Keratinocyte (primary cell): ENCODE measurements around the gene ELOVL7. TPM values are rescaled to one million over a fixed set of nuclear protein-coding genes. Genes with fewer than 3 reads are reported as not detected.

Experiments
- DNase-seq: peaks from one replicate; pipeline ENCODE4 v3.0.0-alpha.2; 2011; ENCODE audit warnings: low read depth, missing footprints, low spot score
- FAIRE-seq: peaks from 2 replicates; lab custom pipeline; 2011; peaks lifted over from hg19 to GRCh38; lab: Jason Lieb, UNC
- H2AFZ ChIP-seq: 2 replicates; pipeline ENCODE4 v1.6.0; 2012; ENCODE audit warnings: low read length, control low read depth, inconsistent platforms; ENCODE audit not compliant: control insufficient read depth
- H3K27ac ChIP-seq: 2 replicates; pipeline ENCODE4 v1.5.1; 2011; ENCODE audit warnings: low read length; ENCODE audit not compliant: control insufficient read depth, insufficient read depth
- H3K27me3 ChIP-seq: 3 replicates; pipeline ENCODE4 v1.6.0; 2011; ENCODE audit warnings: low read length; ENCODE audit not compliant: control insufficient read depth, insufficient read depth; ENCODE audit errors: extremely low read depth
- H3K36me3 ChIP-seq, 2 experiments: 2 replicates in 1 of 2; 3 replicates in 1 of 2; pipeline ENCODE4 v1.5.1; 2011; ENCODE audit warnings: low read length in 2 of 2, mild to moderate bottlenecking in 1 of 2; ENCODE audit not compliant: control insufficient read depth in 2 of 2, insufficient read depth in 2 of 2; ENCODE audit errors: extremely low read depth in 1 of 2
- H3K4me1 ChIP-seq: 3 replicates; pipeline ENCODE4 v1.5.1; 2011; ENCODE audit warnings: low read length; ENCODE audit not compliant: control insufficient read depth, insufficient read depth; ENCODE audit errors: extremely low read depth
- H3K4me2 ChIP-seq: 3 replicates; pipeline ENCODE4 v1.6.0; 2011; ENCODE audit warnings: low read depth, low read length; ENCODE audit not compliant: control insufficient read depth, insufficient read depth; ENCODE audit errors: extremely low read depth
- H3K4me3 ChIP-seq, 3 experiments: fragments of 200-600 bp in 1 of 3; sonication (generic) in 1 of 3; 2 replicates in 2 of 3; 3 replicates in 1 of 3; pipeline ENCODE4 v1.5.1; 2011 to 2016; ENCODE audit warnings: low read length in 3 of 3, mild to moderate bottlenecking in 3 of 3, control low read depth in 2 of 3, inconsistent platforms in 1 of 3, low read depth in 1 of 3, mixed read lengths in 1 of 3, mixed run types in 1 of 3, moderate library complexity in 1 of 3; ENCODE audit not compliant: control insufficient read depth in 2 of 3, insufficient read depth in 2 of 3; ENCODE audit errors: extremely low read depth in 1 of 3
- H3K79me2 ChIP-seq: 2 replicates; pipeline ENCODE4 v1.6.0; 2012; ENCODE audit warnings: low read length; ENCODE audit not compliant: control insufficient read depth, insufficient read depth
- H3K9ac ChIP-seq: 3 replicates; pipeline ENCODE4 v1.6.0; 2011; ENCODE audit warnings: low read length; ENCODE audit not compliant: control insufficient read depth, insufficient read depth; ENCODE audit errors: extremely low read depth
- H3K9me1 ChIP-seq: 3 replicates; pipeline ENCODE4 v1.6.0; 2011; ENCODE audit warnings: low read length; ENCODE audit not compliant: control insufficient read depth, insufficient read depth; ENCODE audit errors: extremely low read depth
- H3K9me3 ChIP-seq: 2 replicates; pipeline ENCODE4 v1.5.1; 2012; ENCODE audit warnings: low read depth, low read length; ENCODE audit not compliant: control insufficient read depth
- H4K20me1 ChIP-seq: 3 replicates; pipeline ENCODE4 v1.6.0; 2011; ENCODE audit warnings: low read length; ENCODE audit not compliant: control insufficient read depth, insufficient read depth; ENCODE audit errors: extremely low read depth
- CTCF ChIP-seq, 3 experiments: IDR thresholded peaks in 1 of 3; conservative IDR thresholded peaks in 1 of 3; optimal IDR thresholded peaks in 1 of 3; 2 replicates in 2 of 3; 3 replicates in 1 of 3; pipeline versions ENCODE3 to v1.5.1; 2011; ENCODE audit warnings: low read length in 3 of 3, mild to moderate bottlenecking in 3 of 3, moderate library complexity in 2 of 3, control low read depth in 1 of 3, inconsistent platforms in 1 of 3; ENCODE audit not compliant: insufficient read depth in 2 of 3; ENCODE audit errors: extremely low read depth in 1 of 3
- EZH2 ChIP-seq: IDR thresholded peaks from one replicate; pipeline ENCODE4 v1.6.1; 2012; ENCODE audit warnings: inconsistent platforms, mild to moderate bottlenecking, low read length, moderate library complexity
- dilution Hi-C: fragments of 300-500 bp; cut with MboI; formaldehyde crosslinking; loops from one replicate; pipeline ENCODE4 v1.7.0; 2020; ENCODE audit warnings: low sequenced_read_pairs; ENCODE audit not compliant: extremely low pct_ligation_motif_present
- polyA plus RNA-seq, 5 experiments: library from polyadenylated mRNA; depleted of rRNA in 3 of 5; stranded (reverse) in 3 of 5; stranded (forward) in 1 of 5; unstranded in 1 of 5; fragments of >200 nt; gene quantifications; 1 replicate in 1 of 5; 2 replicates in 3 of 5; 3 replicates in 1 of 5; pipeline versions ENCODE4 v1.2.1 to v1.2.3, GENCODE V29; 2011 to 2012; ENCODE audit warnings: missing spikeins in 2 of 5, low read depth in 1 of 5, low replicate concordance in 1 of 5

ELOVL7 gene
- polyA plus RNA-seq, 1 donor (not counting 4 experiments of a cell fraction or from before 2014, with no cell fraction given): 12.0 TPM

- H3K4me2 ChIP-seq: no peak overlapping the region
- TF ChIP-seq CTCF (optimal IDR thresholded peaks at IDR 0.05 in 1 of 3, IDR thresholded peaks at IDR 0.05 in 1 of 3, conservative IDR thresholded peaks at IDR 0.05 in 1 of 3; ENCODE audit: extremely low read depth in 1 of 3, insufficient read depth in 2 of 3, low read length in 3 of 3): no peak
- TF ChIP-seq EZH2: no peak
- H3K27ac ChIP-seq: no peak overlapping the region
- no peaks in the 10 kb centered on the region for H4K20me1 ChIP-seq
- dilution Hi-C loops: no loop called here
- FAIRE-seq (no peak), DNase-seq (no peak)
- H3K27me3 ChIP-seq: no peaks in the 10 kb centered on the region
- H3K4me3 ChIP-seq: no peak overlapping the region
- no peaks in the 10 kb centered on the region for H3K79me2 ChIP-seq
- no peaks in the 10 kb centered on the region for H3K36me3 ChIP-seq
- no peak overlapping the region for H3K9ac ChIP-seq
- no peaks in the 10 kb centered on the region for H3K9me3 ChIP-seq
- no peak overlapping the region for H2AFZ ChIP-seq
- H3K4me1 ChIP-seq: no peaks in the 10 kb centered on the region
- no peaks in the 10 kb centered on the region for H3K9me1 ChIP-seq
Measured at GRCh38 chr5:60754495-60754894, 89.6 kb downstream of the ELOVL7 start.

- Histone ChIP-seq H3K4me3 (no peak overlapping the region), H3K4me2 (no peak overlapping the region), H3K9ac (no peak overlapping the region), H3K27ac (no peak overlapping the region), H4K20me1 (no peaks in the 10 kb centered on the region), H2AFZ (no peak overlapping the region), H3K36me3 (no peaks in the 10 kb centered on the region), H3K4me1 (no peaks in the 10 kb centered on the region), H3K27me3 (no peaks in the 10 kb centered on the region), H3K79me2 (no peaks in the 10 kb centered on the region), H3K9me3 (no peaks in the 10 kb centered on the region), H3K9me1 (no peaks in the 10 kb centered on the region)
- no peak for DNase-seq
- no peak for FAIRE-seq
- dilution Hi-C loops: no loop called here
- TF ChIP-seq CTCF (optimal IDR thresholded peaks at IDR 0.05 in 1 of 3, IDR thresholded peaks at IDR 0.05 in 1 of 3, conservative IDR thresholded peaks at IDR 0.05 in 1 of 3; ENCODE audit: extremely low read depth in 1 of 3, insufficient read depth in 2 of 3, low read length in 3 of 3) (no peak), EZH2 (no peak)
Measured at GRCh38 chr5:60744682-60745081, 99.4 kb downstream of the ELOVL7 start.
